HG03432 (cell line): ENCODE results near the gene CDC26.

ENCODE experiments used
- ATAC-seq: cut with Tn5 transposase; IDR thresholded peaks from one replicate; pipeline ENCODE4 v1.9.1; 2021; ENCODE audit warnings: mild to moderate bottlenecking, moderate library complexity; ENCODE audit not compliant: unreplicated experiment

The CDC26 gene

DNA sequence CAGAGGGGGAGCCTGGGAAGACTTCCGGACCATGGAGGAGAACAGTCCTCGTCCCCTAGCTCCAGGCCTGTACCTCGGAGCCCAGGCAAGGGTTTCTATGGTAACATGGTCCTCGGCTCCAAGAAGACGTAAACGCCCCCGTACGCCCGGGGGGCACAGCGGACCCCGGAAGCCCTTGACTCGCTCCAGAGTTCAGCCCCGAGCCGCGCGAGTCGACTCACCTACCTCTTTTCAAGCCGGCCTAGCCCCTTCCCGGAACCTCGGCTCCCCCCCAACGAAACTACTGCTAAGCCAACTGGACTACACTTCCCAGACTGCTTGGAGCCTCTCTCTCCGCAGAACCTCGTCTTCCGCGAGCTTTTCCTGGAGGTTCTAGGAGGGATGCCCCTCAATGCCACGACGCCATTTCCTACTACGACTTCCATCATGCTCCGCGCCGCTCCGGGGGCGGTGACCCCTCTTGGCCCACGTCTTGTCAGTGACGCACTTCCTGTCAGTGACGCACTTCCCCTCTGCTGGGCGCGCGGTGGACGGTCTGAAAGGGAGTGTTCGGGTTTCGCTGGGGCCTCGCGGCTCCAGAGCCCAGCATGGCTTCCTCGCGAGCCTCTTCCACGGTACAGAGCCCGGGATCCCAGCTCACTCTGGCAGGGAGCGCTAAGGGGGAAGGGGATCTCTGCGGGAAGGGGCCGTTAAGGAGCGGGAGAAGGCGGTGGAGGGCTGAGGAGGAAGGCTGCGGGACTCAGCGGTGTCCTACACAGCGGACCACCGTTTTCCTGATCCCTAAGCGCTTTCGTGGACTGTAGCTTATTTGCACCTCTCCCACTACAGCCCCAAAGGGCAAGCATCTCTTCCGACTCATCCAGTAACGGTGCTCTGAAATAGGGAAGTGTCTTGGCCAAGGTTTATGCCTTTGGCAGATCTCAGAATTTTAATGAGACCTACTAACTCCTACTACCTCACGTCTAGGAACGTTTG, at the start of gene CDC26, which contains the start of gene PRPF4:
TSS of gene CDC26 (minus strand) at position 416 of the 975 bp plus-strand sequence. CDS start 3,065 bp downstream, outside the sequence.
TSS of gene PRPF4 (plus strand) at position 502 of the 975 bp plus-strand sequence. CDS start at position 588, 86 bp downstream.
- ATAC-seq, result peak; percentile 98

DNA sequence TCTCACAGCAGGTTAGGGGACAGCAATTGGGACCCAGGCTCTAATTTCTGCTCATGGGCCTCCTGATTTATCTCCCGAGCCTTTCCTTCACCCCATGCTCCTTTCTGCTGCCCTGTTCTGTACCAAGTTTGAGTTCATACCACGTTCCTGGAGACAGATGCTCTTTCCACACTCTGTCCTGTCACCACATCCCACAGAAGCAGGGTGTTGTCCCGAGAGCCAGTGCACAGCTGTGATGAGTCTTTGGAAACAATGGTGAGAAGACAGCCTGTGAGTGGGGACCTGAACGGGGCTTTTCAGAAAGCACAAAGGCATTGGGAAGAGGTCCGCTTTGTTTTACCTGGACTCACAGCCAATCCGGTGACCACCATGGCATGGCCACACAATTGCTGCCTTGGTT, 47.3 kb upstream of the CDC26 start:
- ATAC-seq, result no peak

- no peak for ATAC-seq
Observed at GRCh38 chr9:113320051-113320450, 44.7 kb upstream of the CDC26 start.

GRCh38 chr9:113319054-113319453, 43.7 kb upstream of the CDC26 start:
- no peak for ATAC-seq

DNA sequence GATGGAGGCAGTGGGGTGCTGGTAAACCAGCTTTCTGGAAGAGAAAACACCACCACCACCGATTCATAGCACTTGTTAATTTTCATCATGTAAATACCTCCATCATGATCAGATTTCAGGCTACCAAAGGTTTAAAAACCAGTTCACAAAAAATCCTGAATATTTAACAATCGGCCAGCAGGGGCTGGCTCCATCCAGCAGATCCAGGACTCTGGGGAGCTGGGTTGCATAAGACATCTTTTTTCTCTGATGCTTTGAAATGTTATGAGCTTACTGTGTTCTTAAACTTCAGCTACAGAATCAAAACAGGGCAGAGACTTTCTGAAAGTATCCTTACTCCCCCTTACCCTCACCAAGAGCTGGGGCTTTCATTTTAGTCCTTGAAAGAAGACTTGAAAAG, 42.4 kb upstream of the CDC26 start:
- no peak for ATAC-seq

- ATAC-seq, result no peak
Observed at GRCh38 chr9:113316030-113316429, 40.7 kb upstream of the CDC26 start.

- ATAC-seq, result no peak
Observed at GRCh38 chr9:113315231-113315630, 39.9 kb upstream of the CDC26 start.

DNA sequence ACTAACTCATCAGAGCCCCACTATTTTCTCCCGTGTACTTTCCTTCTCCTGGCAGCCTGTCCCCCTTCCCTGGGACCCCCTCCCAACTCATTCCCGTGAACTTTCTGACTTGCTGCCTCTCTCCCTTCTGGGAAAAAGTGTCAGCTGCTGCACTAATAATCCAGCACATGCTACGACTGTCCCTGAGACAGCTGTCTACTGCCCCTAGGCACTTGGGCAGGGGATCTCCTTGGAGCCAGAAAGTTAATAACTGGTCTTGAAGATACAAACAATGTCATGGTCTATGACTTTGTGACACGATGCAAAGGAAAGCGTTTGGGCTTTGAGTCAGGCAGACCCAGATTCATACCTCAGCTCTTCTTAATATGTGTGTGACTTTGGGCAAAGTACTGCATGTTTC, 37.9 kb upstream of the CDC26 start:
- no peak for ATAC-seq

DNA sequence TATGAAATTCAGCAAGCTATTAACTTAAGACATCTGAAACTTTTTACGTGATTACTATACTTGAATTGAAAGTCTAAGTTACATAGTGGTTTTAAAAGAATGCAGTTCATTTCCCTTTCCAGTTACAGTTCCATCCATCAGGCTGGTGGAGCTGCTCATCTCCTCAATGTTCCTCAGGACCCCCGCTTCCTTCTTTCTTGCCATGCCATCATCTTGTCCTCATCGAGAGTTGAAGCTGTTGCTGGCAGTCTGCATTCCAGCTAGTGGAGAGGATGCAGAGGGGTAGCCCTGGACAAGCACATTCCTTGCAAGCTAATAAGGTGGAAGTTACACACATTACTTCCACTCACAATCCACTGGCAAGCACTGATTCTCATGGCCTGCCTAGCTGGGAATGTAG, 36.6 kb upstream of the CDC26 start:
- no peak for ATAC-seq

DNA sequence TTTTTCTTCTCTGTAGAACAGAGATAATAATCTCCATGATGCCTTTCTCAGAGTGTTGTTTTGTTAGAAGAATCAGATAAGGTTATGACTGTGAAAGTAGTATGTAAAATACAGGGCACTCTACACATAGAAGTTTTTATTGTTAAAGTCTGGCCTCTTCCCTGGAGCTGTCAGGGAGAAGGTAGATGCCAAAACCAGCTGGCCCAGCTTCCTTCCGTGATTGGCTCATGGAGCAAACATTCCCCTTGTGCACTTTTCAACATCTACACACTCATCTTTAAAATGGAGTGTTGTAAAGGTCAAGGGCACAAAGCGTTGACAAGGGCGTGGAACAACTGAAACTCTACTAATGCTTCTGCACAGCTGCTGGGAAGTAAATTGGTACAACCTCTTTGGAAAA, 35.2 kb upstream of the CDC26 start:
- ATAC-seq, result no peak

- ATAC-seq, result no peak
Observed at GRCh38 chr9:113309204-113309813, 33.9 kb upstream of the CDC26 start.

GRCh38 chr9:113307396-113307975, 32.1 kb upstream of the CDC26 start:
- ATAC-seq, result no peak

DNA sequence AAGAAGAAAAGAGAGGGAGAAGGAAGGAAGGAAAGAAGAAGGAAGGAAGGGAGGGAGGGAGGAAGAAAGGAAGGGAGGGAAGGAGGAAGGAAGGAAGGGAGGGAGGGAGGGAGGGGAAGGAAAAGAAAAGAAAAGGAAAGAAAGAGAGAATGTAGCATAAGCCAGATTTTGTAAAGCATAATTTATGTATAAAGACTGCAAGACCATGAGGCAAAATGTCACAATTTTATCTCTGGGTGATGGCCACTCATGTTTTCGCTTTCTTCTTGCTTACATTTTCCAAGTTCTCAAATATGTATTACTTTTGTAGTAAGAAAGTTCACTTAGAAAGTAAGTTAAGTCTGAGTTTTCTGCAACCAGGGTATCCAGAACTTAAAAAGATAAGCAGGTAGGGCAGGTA, 31.2 kb upstream of the CDC26 start:
- ATAC-seq, result no peak

DNA sequence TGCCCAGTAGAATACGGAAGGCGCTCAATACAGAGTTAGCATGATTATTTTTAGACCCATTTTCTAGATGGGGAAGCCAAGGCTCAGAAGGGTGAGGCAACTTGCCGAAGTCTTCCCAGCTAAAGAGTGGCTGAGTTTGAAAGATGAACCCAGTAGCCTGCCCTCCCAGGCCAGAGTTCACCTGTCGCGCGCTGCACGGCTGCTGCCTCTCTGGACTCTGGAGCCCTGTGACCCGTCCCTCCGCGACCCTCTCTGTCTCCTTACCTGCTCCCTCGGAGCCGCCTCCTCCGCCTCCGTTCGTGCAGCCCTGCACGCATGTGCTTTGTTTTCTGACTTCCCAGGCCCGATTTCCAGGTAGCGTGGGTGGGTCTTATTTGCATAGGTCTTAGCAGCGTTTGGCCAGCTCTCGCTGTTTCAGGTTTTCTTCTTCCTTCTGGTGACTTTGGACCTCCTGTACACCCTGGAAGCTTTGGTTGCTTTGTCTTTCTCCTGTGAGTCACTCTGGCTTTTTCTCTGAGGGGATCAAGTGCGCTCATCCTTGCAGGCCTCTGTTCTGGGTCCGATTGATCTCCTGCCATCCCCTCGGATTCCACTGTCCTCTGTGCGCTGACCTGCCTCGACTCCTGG, 27.5 kb upstream of the CDC26 start, which contains the start of gene RNF183:
TSS of gene RNF183 (minus strand) at position 585 of the 627 bp plus-strand sequence. CDS start 5,192 bp downstream, outside the sequence.
- no peak for ATAC-seq

GRCh38 chr9:113301548-113301947, 26.2 kb upstream of the CDC26 start:
- ATAC-seq, result no peak

- ATAC-seq, result no peak
Observed at GRCh38 chr9:113299800-113300292, 24.5 kb upstream of the CDC26 start.

DNA sequence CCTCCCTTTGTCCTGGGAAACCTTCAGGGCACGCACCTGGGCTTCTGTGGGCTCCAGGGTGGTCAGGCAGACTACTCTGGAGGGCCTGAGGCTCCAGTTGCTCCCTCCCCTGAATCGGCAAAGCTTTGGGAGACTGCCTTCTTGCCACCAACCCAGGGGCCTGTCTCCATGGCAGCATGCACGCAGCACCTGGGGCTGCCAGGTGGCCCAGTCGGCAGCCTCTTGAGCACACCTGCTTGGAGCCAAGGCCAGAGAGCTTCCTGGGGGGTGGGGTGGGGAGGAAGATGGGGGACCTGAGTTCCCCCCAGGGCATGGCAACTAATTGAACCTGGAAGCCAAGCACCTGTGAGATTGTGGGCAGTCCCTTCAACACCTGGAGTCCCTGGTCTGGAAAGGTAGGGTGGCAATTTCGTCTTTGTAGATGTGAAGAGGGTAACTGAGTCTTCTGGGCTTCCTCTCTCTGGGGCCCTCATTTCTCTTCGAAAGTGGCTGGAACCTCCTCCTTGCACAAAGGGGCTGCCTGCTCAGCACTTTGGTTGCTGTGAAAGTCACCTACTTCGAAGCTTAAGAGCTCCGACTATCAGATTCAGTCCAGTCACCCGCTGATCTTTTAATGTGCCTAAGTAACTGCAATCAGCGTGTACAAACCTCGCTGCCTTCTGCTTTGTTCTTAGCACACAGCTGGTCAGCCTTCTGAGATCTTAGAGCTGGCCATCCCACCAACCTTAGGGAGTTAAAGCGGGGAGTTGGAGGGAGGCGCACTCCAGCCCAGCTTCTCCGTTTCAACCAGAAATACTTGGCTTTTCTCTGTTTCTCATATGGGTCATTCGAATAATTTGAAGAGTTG, 23.8 kb upstream of the CDC26 start:
- no peak for ATAC-seq

GRCh38 chr9:113298311-113298710, 22.9 kb upstream of the CDC26 start:
- no peak for ATAC-seq

DNA sequence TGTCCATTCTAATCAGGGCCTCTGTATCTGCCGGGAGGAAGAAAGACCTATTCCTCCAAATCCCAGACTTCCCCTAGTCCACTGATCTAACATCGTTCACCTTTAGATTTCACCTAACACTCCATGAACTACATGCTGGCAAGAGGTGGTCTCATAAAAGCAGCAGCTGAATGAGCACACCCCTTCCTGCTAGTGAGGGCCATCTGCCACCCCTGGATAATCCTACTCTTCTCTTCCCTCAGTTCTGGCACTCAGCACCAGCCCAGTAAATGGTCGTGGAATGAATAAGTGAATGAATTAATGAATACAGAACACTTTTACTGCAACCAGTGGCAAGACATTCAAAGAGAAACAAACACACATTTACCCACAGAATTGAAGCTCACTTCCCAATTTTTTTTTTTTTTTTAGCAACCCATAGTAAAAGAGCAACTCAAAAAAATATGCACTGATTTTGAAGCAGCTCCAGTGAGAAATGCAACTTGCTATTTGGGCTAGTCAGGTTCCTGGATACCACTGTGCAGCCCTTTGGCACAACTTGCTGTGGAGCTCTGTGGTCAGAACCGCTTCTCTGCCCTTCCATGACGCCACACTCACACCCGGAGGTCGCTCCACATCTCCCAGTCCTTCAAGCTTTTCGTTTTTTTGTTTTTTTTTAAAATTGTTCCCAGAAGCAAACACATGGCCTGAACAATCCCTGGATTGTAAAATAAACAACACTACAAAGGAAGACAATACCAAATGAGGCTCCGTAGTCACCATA, 21.6 kb upstream of the CDC26 start:
- ATAC-seq, result no peak
